AML-193 (cell line): ENCODE measurements around the gene ARFGEF3.
"Not testable (repeated sequence)": the region's sequence is repeated elsewhere in the genome, so short reads cannot be mapped to it uniquely, and the experiment has no call there.

Experiments used
- DNase-seq, 2 experiments: peaks; one replicate each; lab custom pipeline; 2025; lab: John Stamatoyannopoulos, UW

ARFGEF3 gene

DNA sequence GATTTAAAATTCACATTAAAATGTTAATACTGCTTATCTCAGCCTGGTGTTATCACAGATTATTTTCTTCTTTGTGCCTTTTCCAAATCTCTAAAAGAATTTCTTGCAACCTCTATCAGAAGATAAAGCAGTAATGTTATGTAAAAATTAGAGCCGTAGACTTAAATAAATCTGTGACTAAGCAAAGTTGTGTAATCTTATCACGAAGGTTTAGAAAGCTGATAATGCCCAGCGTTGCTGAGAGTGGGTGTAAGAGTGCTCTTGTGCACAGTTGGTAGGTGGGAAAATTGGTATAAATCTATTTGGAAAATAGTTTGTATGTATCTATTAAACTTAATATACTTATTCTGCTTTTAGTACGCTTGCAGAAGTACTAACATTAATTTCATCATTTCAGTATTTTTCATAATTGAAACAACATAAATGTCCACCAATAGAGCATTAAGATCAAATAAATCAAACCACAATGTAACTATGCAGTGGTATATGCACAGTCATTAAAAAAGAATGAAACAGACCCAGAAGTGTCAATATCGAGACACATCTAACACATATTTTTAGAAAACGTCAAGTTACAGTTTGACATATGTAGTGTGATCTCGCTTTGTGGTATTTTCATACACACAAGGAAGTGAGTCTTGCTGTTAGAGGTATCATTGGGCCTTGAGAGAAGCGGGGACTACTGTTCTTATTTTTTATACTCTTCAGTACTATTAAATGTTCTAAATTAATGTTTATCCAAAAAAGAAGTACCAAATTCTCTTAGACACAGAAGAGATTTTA, 111.0 kb downstream of the ARFGEF3 start:
- DNase-seq, result no peak

GRCh38 chr6:138275976-138276375, 114.2 kb downstream of the ARFGEF3 start:
- no peak for DNase-seq

DNA sequence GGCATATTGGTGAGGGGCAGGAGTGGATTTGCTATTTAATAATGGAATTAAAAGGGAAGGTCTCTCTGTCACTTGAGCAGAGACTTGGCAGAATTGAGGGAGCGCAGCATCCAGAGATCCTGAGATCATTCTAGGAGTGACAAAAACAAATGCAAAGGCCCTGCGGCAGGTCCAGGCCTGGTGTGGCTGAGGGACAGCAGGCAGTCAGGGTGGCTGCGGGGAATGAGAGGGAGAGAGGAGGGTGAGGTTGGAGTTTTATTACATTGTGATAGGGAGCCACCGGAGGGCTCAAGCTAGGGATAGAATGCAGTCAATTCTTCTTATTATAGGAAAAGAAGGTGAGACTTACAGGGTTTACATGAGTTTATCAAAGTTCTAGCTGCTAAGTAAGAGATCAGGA, 116.1 kb downstream of the ARFGEF3 start:
- DNase-seq, result no peak

GRCh38 chr6:138278326-138278725, 116.6 kb downstream of the ARFGEF3 start:
- no peak for DNase-seq

DNA sequence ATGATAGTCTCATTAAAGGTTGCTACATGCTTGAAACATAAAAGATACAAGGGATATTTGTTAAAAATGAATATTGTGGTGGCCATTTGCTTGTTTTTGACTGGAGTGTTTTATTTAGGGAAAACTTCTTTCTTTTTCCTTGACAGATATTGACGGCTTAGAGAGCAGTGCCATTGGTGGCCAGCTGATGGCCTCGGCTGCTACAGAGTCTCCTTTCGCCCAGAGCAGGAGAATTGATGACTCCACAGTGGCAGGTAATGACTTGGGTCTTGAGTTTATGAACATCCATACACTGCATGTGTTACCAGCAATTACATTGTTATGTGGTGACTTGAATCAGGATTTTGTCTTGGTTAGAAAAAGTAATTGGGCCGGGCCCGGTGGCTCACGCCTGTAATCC, 124.1 kb downstream of the ARFGEF3 start:
- DNase-seq, result no peak

DNA sequence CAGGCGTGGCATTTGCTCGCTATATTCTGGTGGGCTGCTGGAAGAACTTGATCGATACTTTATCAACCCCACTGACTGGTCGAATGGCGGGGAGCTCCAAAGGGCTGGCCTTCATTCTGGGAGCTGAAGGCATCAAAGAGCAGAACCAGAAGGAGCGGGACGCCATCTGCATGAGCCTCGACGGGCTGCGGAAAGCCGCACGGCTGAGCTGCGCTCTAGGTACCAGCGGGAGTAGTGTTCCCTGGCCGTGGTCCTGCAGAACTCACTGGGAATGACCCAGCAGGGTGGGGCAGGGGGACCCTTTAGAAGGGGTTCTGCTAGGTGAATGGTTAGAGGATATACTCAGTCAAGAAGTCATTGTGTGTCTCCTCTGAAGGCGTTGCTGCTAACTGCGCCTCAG, 125.0 kb downstream of the ARFGEF3 start:
- no peak for DNase-seq

- DNase-seq, result peak; percentile 46 to 50
Measured at GRCh38 chr6:138287144-138287955, 125.6 kb downstream of the ARFGEF3 start.

GRCh38 chr6:138288428-138289085, 126.8 kb downstream of the ARFGEF3 start:
- DNase-seq, result not testable (repeated sequence)

GRCh38 chr6:138289739-138290138, 128.0 kb downstream of the ARFGEF3 start:
- DNase-seq, result no peak

- DNase-seq, result no peak
Measured at GRCh38 chr6:138290423-138290962, 128.8 kb downstream of the ARFGEF3 start.

DNA sequence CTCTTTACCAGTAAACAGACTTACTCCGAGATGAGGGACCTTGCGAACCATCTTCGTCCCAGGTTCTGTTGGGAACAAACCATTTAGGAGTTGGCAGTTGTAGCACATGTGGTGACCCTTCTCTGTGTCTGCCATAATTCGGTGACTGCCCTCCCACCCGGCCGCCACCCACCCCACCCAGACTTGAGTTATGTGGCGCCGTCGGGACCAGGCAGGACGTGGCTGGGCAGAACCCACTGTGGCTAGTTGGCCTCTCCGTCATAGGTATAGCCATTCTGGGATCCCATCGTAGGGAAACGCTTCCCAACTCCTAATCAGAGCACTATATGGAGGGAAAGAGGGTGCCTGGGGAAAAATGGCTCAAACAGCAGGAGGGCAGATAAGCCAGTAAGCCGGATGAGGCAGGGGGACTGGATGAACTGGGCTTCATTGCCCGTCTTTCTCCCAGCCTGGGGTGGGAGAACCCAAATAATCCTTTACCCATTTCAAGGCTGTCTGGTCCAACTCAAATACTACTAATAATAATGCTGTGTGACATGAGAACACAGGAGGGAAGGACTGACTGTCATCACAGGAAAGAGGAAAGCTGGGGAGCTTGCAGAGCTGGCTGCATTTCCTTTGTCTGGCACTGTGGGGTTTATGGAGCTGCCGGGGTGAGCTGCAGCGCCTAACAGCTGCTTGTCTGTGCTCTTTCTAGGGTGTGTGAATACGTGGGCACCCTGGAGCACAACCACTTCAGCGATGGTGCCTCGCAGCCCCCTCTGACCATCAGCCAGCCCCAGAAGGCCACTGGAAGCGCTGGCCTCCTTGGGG, 129.5 kb downstream of the ARFGEF3 start:
- no peak for DNase-seq

DNA sequence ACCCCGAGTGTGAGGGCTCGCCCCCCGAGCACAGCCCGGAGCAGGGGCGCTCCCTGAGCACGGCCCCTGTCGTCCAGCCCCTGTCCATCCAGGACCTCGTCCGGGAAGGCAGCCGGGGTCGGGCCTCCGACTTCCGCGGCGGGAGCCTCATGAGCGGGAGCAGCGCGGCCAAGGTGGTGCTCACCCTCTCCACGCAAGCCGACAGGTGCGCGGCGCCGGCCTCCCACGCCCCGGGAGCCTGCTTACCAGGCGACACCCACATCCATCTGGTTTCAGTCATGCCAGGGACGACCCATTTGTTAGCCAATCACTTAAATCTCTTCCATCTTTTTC, 130.1 kb downstream of the ARFGEF3 start:
- DNase-seq, result no peak

- no peak for DNase-seq
Measured at GRCh38 chr6:138292482-138292881, 130.7 kb downstream of the ARFGEF3 start.

DNA sequence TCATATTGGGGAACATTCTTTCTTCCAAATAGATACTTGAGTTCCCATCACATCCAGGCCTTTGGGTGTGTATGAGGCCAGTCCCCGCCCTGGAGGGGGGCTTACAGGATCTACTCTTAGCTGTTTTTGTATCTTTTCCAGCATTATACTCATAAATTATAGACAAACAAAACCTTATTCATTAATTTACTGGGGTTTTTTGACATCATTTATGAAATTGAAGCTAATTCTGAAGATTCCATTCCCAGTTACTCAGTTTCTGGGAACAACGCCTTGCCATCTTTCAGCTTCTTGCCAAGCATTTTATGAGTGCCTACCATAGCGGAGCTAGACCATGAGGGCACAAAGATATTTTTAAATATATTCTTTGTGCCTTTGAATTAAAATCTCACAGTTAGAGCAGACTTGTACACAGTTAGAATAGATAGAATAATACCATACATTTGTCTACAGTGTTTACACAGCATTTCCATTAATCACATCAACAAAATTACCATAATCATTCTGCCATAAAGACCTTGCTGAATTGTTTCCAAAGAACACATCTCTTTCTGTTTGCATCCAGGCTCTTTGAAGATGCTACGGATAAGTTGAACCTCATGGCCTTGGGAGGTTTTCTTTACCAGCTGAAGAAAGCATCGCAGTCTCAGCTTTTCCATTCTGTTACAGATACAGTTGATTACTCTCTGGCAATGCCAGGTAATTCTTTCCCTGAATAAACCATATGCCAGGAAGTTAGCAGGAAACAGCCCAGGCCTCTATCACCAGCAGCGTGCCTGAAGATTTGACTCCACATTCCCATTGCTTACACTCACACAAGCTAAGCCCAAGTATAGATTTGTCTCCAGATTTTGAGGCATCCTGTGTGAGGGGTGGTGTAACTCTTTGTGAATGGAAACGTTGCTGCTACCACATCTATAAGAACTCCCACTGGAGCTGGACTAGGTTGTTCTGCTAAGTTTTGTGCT, 132.0 kb downstream of the ARFGEF3 start:
- DNase-seq, result no peak

GRCh38 chr6:138296381-138296780, 134.6 kb downstream of the ARFGEF3 start:
- no peak for DNase-seq

DNA sequence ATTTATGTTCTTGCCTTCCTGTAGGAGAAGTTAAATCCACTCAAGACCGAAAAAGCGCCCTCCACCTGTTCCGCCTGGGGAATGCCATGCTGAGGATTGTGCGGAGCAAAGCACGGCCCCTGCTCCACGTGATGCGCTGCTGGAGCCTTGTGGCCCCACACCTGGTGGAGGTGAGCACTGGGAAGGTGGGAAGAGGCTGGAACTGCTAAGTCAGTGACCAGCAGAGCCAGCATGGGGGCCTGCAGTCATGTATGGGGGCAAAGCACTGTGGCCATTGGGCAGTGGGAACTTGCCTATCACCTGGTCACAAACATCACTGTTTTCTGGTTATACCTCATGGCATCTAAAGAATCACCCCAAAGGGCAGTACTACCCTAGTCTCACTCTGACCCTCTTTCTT, 135.0 kb downstream of the ARFGEF3 start:
- no peak for DNase-seq

GRCh38 chr6:138297761-138298298, 136.1 kb downstream of the ARFGEF3 start:
- no peak for DNase-seq

- no peak for DNase-seq
Measured at GRCh38 chr6:138300469-138300868, 138.7 kb downstream of the ARFGEF3 start.

GRCh38 chr6:138302554-138302953, 140.8 kb downstream of the ARFGEF3 start:
- DNase-seq, result no peak

DNA sequence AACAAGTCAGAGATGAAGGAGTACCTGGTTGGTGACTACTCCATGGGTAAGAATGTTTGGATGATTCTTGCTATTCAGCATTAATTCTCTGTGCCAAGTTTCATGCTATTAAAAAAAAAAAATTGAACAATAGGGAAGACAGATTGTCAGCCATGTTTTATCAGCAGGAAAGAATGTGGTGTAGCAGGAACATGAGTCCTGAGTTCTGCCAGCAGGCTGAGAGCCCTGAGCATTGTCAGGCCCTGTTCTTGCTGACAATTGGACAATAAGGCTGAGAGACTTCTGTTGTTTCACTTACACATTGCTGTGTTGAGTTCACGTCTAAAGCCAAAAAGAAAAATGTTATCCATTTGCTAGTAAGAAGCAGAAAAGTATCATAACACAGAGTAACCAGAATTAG, 145.6 kb downstream of the ARFGEF3 start:
- no peak for DNase-seq
